ENCODE measurements around the gene CSMD2.
A peak's percentile ranks its signal among the peaks of the same experiment; 100 is the strongest.
"Not testable (repeated sequence)": the region's sequence is repeated elsewhere in the genome, so short reads cannot be mapped to it uniquely, and the experiment has no call there.

CSMD2 gene

DNA sequence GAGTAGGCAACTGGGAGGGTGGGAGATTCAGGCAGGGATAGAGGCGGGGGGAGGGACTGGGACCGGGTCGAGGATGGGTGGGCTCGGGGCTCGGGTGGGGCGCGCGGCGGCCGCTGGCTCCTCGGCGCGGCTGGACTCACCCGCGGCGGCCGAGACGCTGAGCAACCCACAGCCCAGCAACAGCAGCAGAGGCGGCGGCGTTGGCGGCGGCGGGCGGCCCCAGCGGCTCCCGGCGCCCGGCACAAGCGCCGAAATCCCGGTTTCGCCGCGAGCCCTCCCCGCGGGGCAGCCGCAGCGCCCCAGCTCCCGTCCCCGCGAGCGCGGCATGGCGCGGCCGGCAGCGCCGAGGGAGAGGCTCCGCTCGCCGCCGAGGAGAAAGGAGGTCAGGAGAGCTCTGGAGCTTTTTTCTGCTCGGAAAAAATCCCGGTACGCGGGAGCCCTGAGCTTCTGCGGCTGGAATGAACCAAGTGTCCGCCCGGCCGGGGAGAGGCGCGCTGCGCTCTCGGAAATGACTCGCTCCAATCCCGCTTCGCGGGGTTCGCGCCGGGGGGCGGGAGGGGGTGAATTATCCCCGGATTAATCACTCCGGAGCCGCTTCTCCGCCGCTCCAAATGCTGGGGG is at the start of gene CSMD2:
Gene CSMD2 (minus strand): TSS at position 460 of the 621 bp plus-strand sequence. CDS start 133 bp downstream, at position 327.
- peak; percentile 78 for DNase-seq

DNA sequence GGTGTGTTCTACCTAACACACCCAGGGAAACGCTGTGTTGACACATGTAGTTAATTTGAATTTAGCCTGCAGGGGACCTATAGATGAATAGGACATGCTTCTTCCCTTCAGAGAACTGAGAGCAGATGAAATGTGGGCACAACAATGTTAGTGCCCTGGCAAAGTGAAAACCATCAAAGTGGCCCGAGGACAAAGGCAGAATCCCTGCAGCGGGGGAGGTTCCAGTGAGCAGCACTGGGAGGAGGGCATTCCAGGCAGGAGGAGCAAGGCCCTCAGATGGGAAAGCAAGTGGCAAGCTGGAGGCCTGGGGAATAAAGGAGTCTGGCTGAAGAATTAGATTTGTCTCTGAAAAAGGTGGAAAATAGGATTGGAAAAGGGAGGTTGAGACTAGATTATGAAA is 48.9 kb upstream of the CSMD2 start:
- no peak for DNase-seq

DNA sequence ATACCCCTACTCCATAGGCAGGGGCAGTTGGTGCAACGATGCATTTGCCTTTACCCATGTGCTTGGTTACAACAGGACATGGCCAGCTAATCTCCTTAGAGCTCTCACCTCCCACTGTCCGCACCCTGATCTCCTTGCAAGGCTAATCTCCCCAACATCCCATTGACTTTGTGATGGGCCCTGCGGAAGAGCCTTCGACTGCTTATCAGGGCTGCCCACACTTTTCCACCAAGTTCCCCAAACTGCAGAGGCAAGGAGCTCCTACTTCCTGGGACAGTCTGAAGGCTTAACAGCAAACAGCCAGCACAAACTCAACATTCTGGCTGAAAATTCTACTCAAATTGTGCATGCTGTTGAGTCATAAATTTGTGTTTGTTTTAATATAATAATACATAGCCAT is 47.6 kb upstream of the CSMD2 start:
- no peak for DNase-seq

DNA sequence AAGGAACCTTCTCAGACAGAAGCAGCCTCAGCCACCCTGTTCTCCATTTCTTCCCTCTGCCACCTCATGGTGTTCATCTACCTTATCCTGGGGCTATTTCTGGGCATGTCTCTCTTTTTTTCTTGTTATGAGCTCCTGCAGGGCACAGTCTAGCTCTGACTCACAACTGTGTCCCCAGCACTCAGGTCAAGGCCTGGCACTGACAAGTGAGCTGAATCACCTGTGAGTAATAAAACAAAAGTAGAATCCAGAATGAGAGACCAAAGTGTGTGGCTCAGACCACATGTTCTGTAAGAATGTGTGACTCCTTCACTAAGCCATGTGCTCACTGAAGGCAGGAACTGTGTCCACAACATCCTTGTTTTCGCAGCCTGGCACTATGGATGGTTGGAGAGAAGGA is 34.9 kb upstream of the CSMD2 start:
- no peak for DNase-seq

DNA sequence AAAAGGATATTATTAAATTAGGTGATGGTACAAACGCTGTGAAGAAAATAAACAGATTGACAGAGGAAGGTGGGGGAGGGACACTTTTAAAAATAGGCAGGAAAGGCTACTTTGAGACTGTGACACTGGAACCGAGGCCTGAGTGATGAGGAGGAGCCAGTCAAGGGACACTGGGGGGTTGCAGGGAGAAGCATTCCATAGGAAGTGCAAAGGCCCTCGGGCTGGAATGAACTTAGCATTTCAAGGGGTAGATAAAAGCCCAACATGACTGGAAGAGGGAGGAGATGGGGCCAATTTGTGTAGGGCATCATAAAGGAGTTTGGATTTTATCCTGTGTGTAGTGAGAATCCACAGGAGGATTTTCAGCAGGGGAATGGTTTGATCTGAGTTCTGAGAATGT is 27.6 kb upstream of the CSMD2 start:
- no peak for DNase-seq

DNA sequence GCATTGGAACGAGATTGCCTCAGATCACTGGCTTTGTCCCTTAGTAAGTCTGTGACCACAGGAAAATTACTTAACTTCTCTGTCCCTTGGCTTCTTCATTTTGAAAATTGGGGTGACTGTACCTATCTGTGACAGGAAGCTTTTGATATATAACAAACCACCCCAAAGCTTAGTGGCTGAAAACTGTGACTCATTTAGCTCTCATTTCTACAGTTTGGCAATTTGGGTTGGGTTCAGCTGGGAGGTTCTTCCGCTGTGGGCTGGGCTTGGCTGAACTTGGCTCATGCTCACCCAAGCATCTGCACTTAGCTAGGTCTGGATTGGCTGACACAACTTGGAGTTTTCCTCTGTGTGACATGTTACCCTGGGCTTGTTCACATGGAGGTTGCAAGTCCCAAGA is 25.7 kb upstream of the CSMD2 start:
- no peak for DNase-seq

DNA sequence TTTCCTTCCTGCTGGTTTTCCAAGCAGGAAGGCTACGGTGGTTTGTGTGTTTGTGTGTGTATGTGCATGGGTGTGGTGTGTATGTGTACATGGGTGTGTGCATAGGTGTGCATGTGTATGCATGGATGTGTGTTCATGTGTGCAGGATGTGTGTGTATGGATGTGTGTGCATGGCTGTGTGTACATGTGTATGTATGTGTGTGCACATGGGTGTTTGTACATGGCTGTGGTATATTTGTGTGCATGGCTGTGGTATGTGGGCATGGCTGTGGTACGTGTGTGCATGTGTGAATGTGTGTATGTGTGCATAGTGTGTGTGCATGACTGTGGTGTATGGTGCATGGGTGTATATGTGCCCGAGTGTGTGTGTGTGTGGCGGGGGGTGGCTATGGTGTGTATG is 24.0 kb upstream of the CSMD2 start:
- no peak for DNase-seq

DNA sequence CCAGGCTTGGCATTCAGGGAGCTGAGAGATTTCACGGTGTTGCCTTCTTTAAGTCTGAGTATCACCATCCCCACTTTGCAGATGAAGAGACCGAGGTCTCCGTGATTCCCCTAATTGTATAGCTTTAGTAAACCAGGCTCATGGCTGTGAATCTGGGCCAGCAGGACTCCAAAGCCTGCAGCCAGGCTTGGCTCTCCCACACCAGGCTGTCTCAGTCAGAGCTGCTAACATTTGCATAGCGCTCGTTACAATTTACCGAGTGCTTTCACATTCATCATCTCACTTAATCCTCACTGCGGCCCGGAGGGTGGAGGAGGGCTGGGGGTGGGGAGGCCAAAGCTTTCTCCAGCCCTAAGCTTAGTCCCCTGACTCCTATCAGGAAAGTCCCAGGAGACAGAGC is 23.4 kb upstream of the CSMD2 start:
- no peak for DNase-seq

DNA sequence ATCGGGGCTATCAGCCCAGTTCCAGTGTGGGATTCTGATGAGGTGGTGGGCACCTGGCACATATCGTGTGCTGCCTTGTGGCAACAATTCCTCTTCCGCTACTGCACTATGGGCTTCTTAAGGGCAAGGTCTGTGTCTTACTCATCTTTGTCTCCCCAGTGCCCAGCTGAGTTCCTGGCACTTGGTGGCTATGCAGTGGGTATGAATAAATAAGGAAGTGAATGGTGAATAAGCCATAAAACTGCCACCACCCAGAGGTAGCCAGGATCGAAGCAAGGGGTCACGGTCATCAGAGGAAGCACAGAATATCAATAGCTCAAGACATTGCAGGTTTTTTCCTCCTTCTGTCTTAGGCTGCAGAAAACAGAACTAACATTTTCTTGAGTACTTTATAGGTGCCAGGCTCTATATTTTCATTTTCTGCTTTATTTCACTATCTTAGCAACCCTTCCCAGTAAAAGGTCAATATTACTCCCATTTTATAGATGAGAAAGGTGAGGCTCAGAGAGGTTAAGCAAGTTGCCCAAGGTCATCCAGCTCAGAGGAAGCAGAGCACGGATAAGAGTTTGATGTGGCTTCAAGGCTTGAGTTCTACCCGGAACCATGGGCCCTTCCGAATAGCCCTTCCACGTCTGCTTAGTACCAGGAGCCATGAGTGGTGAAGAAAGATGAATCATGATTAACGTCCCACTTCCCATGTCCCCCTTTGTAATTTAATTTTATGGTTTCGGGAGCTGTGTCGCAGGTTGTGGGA is 21.9 kb upstream of the CSMD2 start:
- DNase-seq = no peak

DNA sequence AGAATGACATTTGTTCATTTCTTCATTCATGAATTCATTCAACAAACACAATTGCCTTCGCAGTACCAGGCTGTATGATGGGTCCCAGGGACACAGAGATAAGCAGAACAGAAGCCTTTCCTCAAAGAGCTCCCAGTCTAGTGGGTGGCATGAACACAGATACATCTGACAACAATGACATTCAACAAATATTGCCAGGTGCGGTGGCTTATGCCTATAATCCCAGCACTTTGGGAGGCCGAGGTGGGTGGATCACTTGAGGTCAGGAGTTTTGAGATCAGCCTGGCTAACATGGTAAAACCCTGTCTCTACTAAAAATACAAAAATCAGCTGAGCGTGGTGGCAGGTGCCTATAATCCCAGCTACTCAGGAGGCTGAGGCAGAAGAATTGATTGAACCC is 18.4 kb upstream of the CSMD2 start:
- not testable (repeated sequence) for DNase-seq

DNA sequence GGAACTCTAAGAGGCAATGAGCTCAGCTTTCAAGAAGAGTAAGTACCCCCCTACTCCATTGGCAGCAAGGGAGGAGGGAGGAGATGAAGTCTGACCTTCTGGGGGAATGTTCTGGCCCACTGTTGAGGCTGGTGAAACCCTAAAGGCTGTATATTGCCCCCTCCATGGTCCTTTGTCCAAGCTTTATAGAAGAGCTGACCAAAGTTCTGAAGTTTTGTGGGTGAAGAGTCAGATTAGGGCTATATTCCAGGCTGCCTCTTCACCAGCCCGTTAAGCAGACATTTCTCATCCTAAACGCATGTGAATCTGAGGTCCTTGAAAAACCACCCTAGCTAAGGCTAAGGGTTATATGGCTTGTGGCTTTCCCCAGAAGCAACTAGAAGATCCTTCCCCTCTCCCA is 13.0 kb upstream of the CSMD2 start:
- DNase-seq = no peak

DNA sequence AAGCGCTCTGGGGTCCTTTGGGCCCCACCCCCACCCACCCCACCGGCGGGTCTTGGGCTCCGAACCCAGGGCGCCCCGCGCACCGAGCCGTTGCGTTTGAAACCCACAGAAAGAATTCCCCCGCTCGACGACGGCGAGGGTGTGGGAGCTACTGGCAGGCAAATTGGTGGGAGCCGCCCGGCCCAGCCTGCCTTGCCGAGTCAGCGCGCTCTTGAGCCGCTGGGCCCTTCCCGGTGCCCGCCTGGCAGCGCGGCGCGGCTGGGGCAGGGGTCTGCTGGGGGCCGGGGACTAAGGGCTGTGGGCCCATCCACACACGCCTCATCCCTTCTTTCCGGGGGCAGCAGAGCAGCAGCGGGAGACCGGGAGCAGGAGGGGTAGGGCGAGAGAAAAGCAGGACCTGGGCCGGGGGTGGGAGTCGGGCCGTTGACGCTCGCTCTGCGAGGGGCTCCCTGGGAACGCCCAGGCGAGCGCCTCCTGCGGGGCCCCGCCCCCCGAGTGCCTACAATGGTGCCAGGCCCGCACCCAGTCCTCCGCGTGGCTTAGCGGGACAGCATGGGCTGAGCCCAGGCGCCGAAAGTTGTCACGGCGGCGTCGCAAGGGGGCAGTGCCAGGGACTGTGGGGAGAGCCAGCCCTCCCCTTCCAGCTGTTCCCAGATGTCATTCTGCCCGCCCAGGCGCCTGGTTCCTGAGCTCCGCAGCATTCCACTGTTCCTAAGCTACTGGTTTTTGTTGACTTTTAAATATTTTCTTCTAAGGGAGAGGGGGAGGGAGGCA is 12.0 kb upstream of the CSMD2 start, which contains the start of gene C1orf94:
Gene C1orf94 (plus strand): TSS at position 78 of the 774 bp plus-strand sequence. CDS start 883 bp downstream, outside the sequence.
- no peak for DNase-seq

DNA sequence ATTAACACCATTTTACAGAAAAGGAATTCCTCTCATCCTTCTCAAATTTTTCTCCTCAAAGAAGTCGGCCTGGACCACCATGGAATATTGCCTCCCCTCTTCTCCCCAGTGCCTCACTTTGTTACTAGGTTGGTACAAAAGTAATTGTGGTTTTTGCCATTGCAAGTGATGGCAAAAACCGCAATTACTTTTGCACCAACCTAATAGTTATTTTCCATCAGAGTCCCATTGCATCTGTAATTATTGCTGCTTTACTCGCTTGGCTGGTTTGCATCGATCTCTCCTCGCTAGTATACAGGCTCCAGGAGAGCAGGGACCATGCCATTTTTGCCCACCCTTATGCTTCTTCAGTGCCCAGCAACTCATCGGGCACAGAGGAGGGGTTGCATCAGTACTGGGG is 10.7 kb upstream of the CSMD2 start:
- no peak for DNase-seq

DNA sequence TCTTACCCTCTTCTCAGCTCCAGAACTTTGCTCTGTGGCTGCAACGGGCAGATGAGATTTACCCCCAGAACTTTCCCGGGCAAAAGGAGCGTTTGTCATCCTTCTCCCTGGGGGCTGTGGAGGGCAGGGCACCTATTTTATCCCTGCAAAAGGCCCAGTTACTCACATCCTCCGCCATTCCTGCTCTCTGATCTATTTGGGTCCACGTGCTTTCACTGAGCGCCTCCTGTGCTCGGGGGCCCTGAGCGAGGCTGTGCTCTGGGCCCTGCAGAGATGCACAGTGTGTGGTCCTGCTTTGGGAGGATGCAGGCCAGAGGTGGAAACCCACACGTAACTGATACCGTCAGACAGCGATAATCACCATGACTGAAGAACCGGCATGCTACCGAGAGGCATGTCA is 2.4 kb upstream of the CSMD2 start:
- DNase-seq = no peak

DNA sequence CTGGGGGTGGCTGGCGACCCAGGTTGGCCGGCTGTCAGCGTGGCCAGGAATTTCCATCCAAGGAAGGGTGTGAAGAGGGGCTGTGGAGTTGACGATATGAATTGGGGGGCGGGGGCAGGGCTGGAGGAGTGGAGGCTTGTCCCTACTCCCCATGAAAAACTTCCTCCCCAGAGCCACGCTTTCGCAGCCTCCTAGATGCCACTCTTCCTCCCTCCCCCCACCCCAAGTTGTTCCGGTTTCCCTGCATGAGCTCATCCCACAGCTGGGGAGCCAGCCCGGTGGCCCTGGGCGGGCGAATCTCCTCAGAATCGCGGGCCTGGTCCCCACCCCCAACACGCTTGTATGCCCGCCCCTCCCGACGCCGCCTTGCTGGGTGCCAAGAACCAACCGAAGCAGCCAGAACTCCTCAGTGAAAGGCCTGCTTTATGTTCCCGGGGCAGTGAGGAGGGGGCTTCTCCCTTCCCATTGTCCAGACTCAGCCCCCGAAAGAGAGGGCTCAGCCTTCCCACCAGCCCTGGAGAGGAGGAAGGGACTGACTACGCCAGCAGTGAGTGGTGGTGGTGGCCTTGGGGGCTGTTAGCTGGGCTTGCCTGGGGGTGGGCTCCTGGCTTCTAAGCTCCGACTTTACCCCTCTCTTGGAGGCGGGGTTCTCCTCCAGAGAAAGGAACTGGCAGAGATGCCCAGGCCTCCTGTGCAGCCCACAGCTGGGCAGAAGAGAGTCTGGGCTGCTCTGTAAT is 1.8 kb upstream of the CSMD2 start:
- DNase-seq = peak; percentile 83

DNA sequence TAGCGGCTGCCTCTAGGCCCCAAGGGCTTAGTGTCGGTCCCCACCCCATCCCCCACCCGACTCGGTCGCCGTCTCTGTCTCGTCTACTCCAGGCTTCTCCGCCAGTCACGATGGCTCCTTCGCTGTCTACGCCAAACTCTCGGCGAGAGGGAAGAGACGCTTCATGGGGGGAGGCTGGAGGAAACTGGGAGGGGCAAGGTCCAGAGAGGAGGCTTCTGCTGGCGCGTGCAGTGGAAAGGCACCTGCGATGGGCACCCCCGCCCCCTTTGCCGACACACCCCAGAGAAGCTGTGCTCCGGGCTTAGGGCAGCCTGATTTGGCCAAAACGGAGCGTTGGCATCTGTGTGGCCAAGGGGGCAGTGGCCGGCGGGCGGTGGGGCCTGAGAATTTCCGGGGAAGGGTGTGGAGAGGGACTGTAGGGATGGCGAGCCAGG is 1.2 kb upstream of the CSMD2 start:
- peak; percentile 40 for DNase-seq

DNA sequence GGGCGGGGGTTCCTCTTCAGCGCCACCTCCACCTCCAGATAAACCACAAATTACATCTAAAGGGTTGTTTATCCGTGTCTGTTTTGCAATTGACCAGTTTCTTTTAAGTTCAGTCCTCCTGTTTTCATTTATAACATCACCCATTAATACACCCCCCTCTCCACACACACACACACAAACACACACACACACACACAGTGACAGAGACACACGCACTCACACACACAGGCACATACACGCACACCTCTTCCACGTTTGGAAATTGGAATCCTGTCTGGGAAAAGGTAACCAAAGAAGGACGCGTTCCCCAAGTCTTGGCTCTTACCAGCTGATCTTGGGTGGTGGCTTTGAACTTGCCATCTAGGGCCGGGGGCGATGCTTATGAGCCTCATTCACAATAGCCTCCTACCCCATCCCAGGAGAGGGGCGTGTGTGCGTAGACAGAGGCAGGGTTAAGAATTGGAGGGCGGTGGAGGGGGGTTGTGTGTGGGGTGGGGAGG is 442 bp upstream of the CSMD2 start:
- DNase-seq = peak; percentile 46

DNA sequence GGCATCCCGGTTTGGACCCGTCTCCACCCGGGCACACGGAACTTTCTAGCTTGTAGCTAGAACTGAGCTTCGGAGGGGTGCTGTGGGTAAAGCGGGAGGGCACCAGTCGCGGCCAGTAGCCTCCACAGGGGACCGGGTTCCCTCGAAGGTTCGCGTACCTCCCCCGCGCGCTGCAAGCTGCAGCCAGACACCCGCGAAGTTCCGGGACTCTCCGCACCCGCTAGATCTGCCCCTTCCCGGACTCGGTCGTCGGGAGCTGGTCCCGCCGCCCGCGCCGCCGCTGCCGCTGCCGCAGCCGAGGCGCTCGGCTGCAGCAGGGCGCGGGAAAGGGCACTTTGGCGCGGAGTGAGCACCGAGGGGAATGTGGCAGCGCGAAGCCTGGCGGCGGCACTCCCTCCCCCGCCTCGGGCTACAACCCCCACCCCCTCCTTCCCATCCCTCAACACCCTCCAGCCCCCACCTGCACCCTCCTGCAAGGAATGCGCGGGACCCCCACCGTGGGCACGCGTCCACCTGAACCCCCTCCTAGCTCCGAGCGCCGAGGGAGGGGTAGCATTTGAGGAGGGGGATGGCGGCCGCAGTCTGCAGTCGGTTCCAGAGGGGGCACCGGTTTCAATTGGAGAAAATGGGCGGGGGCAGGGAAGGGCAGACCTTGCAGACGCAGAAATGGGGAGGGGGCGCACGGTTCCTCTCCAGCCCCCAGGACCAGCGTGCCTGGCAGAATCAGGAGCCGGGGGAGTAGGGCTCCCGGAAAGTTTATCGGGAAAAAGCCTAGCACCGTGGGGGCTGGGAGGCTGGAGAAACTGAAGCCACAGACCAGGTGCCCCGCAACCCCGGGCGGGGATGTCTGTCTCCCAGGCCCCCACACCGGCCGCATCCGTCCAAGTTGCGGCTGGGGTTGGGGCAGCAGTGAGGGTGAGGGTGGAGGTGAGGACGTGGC is 968 bp downstream of the CSMD2 start:
- no peak for DNase-seq

DNA sequence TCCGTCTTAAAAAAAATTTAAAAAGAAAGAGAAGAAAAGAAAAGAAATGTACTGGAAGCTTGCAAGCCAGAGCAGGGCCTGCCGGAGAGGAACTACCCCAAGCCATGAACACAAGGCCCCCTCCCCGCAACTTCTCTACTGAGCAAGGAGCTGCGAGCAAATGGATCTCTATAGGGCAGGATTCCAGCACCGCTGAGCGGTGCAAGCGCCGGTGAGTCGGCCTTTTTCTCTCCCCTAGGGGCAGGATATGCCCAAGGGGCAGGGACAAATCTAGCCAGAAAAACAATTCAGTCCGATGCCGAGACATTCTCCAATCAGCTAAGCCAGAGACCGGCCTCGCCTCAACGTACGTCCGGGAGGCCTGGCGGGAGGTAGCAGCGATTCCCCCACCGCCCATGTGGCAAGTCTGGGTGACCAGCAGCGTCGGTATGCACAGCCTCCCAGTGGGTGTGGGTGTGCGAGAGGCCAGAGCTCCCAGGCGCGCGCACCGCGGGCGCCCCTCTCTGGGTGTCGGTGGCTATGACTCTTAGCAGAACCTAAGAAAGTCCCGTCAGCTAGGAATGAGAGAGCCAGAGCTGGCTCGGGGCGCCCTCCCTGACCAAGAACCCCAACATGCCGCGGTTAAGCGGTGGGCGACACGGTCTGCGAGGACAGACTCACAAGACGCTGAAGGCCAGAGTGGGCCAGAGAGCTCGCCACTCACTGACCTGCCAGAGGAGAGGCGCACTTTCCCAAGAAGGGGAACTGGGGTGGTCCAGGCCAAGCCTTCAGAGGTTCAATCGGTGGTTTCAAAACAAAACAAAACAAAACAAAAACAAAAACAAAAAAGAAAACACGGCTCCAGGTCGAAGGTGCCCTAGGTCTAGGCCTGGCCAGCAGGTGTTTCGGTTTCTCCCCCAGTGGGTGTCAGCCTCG is 1.9 kb downstream of the CSMD2 start:
- peak; percentile 84 for DNase-seq

DNA sequence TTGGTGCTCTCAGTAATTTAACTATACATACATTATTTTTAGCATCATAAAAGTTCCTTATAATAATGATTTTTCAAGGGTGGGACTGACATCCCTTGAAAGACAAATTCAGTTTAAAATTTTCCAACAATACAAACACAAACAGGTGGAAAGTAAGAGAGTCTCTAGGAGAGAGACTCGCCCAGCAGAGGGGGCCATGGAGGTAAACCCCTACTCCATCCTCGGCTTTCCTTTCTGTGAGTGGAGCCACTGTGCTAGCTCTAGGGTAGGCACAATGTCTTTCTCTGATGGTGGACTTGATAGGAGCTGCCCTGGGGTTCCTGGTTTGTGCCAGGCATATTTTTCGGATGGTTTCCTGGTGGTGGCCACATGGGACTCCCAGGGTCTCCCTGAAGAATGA is 8.3 kb downstream of the CSMD2 start:
- DNase-seq = no peak

DNA sequence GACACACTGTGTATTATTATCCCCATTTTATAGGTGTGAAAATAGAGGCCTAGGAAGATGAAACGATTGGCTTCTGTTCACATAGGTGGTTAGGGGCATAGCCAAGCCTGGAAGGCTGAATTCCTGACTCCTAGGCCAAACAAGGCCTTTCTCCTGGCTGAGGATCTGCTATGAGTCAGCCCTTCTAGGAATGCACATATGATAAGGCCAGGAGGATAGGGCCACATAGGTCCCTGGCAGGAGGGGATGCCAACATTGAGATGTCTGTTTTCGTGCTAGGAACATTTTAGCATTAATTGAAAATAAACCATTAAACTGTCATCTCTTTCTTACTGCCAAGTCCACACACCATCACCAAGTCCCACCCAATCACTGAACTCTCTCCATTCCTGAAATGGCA is 9.2 kb downstream of the CSMD2 start:
- no peak for DNase-seq
